Stimulated activated CD8-positive, alpha-beta memory T cell treated with anti-CD3 and anti-CD28 coated beads, Interleukin-12 subunit alpha, Interleukin-12 subunit beta, amount 100 ng/mL, for 24 hours (primary cell): ENCODE results near the gene ARPP21.
"Not testable (repeated sequence)": the region's sequence is repeated elsewhere in the genome, so short reads cannot be mapped to it uniquely, and the experiment has no call there.

Experiments
- DNase-seq: peaks from one replicate; pipeline ENCODE4 v3.0.0-alpha.2; 2020; ENCODE audit errors: extremely low read depth

ARPP21 gene

GRCh38 chr3:35780800-35781199 is 141.5 kb downstream of the ARPP21 start:
- no peak for DNase-seq

DNA sequence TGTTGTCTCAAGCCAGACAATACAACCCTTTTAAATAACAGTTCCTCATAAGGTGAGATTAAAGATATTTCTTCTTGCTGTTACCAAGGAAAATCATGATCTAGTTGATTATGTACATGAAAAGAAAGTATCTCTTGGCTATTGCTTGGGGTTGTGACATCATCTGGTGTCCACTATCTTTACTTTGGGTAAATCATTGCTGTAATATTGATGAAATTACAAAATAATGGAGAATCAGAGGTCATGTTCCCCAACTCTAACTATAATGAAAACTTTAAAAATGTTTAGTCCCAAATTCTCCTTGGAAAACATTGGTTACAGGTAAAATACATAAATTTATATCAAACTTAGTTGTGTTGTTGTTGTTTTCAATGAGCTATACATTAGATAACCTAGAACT is 142.2 kb downstream of the ARPP21 start:
- DNase-seq, result no peak

GRCh38 chr3:35782355-35782754 is 143.0 kb downstream of the ARPP21 start:
- DNase-seq, result no peak

- no peak for DNase-seq
Observed at GRCh38 chr3:35784169-35784568, 144.8 kb downstream of the ARPP21 start.

DNA sequence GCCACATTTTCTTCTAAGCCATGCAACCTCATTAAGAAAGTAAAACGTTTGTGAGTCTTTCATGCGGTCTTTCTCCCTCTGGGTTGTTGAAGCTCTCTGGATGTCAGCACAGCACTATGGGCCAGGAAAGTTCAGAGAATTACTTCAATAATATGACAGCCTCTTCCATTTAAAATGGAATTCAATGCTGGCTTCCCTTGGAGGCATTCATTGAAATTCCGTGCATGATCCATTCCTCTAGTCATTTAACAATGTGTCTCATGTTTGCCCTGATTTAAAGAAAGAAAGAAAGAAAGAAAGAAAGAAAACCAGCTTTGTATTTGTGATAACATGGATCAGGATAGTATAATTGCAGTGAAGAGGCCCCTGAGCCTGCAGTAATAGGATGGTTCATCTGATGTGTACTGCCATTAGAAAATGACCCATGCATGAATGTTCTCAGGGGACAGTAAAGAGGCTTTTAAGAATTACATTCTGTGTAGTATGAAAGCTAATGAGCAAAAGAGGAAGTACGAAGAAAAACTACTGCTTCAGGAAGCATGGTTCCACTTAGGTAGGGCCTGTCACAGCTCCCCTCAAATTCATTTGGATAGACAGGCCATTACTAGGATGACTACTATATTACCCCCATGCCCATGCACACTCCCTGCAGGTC is 146.0 kb downstream of the ARPP21 start:
- DNase-seq, result no peak

DNA sequence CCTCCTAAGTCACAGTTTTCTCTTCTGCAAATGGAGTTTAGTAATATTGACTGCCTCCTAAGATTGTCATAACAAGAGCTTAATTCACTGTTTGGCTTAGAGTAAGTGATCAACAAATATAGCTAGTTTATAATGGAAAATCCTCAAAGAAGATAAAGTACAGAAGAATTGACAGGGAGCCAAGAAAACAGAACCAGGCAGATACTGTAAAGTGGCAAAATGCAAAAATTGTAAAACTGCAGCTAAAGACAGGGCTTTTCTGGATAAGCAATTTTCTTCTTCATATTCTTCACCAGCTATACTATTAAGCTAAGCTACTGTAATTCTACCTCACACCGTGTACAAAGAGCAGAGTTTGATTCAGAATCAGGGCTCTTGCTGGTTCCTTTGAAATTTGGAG is 148.6 kb downstream of the ARPP21 start:
- no peak for DNase-seq

- DNase-seq, result no peak
Observed at GRCh38 chr3:35789042-35789831, 149.9 kb downstream of the ARPP21 start.

DNA sequence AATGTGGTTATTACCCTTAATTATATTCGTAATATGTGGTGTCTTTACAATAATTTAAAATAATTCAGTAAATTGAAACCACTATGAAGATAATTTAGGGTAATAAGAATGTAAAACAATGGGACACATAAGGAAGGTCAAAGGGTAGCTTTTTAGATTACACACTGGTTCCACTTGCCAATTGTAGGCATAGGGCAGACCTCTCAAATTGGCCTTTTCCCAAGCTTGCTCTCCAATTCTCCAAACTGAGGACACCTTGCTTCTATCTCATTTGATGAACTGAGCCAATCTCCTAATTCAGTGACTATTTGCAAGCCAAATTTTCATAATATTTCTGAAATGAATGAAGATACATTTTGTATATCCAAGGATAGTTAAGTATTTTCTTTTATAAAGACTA is 151.4 kb downstream of the ARPP21 start:
- no peak for DNase-seq

DNA sequence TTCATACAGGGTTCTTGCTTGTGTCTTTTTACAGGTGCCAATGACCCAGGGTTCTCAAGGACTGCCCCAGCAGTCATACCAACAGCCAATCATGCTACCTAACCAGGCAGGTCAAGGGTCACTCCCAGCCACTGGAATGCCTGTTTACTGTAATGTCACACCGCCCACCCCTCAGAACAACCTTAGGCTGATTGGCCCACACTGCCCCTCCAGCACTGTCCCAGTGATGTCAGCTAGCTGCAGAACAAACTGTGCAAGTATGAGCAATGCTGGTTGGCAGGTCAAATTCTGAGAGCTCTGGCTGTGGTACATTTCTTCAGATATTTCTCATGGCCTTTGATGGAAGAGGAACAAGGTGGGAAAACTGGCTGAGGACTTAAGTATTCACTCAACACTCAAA is 154.3 kb downstream of the ARPP21 start:
- DNase-seq, result no peak

- DNase-seq, result no peak
Observed at GRCh38 chr3:35800960-35801459, 161.7 kb downstream of the ARPP21 start.

GRCh38 chr3:35814531-35814930 is 175.2 kb downstream of the ARPP21 start:
- no peak for DNase-seq

DNA sequence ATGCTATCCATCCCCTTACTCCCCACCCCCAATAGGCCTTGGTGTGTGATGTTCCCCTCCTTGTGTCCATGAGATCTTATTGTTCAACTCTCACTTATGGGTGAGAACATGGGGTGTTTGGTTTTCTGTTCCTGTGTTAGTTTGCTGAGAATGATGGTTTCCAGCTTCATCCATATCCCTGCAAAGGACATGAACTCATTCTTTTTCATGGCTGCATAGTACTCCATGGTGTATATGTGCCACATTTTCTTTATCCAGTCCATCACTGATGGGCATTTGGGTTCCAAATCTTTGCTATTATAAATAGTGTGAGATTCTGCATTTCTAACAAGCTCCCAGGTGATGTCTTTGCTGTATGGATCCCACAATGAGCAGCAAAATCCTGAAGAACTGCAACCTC is 176.5 kb downstream of the ARPP21 start:
- not testable (repeated sequence) for DNase-seq

DNA sequence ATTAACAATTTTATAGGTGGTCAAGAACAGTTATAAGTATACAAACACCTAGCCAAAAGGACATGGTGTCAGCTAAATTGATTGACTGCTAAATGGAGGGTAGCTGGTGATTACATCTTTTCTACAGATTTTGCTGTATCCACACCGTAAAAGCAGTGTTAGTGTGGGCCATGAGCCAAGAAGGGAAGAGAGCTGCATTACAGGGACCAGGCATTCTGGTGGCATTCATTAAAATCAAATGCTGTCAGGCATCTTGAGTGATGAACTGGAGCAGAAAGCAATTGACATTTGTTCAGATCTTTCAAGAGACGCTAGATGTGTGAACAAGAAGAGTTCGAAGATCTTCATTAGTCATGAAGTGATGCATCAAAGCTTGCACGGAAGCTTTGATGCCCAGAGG is 177.9 kb downstream of the ARPP21 start:
- DNase-seq, result no peak

- DNase-seq, result no peak
Observed at GRCh38 chr3:35832140-35832571, 192.8 kb downstream of the ARPP21 start.
